ENCODE measurements around the gene MSH5.

MSH5 gene

GRCh38 chr6:31721351-31722020 lies 18.3 kb upstream of the MSH5 start, which contains the start of gene LY6G6C:
LY6G6C (minus strand) TSS chr6:31721746; CDS start chr6:31721679, 67 bp downstream.
- H3K4me1 Mint-ChIP-seq (ENCODE audit: low read depth): peaks cover 10% of the 10 kb centered on the region
- H3K36me3 Mint-ChIP-seq (ENCODE audit: low read depth): peaks cover 5% of the 10 kb centered on the region
- H3K27ac Mint-ChIP-seq: no peak within 1 kb of the TSS
- H3K4me3 Mint-ChIP-seq: no peak within 1 kb of the TSS
- H3K9me3 Mint-ChIP-seq: no peaks in the 10 kb centered on the region
- no peaks in the 10 kb centered on the region for H3K27me3 Mint-ChIP-seq (ENCODE audit: low read depth)

DNA sequence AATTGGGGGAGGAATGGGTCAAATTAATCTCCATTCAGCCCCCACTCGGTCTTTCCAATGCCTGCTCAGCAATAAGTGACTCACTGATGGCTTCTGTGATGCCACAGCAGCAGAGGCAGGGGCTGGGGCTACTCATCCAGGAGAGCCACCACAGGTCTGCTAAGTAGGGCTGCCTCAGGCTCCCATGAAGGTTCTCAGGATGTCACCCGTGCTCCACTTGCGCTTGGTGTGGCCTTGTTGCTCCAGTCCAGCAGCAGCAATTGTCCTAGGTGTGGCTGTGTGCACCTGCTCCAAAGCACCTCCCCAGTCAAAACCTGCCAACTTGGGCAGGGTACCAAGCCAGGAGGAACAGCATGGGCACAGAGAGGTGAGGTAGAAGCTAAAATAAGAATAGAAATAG lies 17.6 kb upstream of the MSH5 start:
- Mint-ChIP-seq H3K27ac (no peak overlapping the region), H3K9me3 (no peaks in the 10 kb centered on the region), H3K4me3 (no peak overlapping the region), H3K27me3 (ENCODE audit: low read depth) (no peaks in the 10 kb centered on the region), H3K4me1 (ENCODE audit: low read depth) (peaks cover 17% of the 10 kb centered on the region), H3K36me3 (ENCODE audit: low read depth) (peaks cover 10% of the 10 kb centered on the region)

- Mint-ChIP-seq H3K27me3 (ENCODE audit: low read depth) (no peaks in the 10 kb centered on the region), H3K9me3 (no peaks in the 10 kb centered on the region), H3K4me1 (ENCODE audit: low read depth) (peaks cover 24% of the 10 kb centered on the region), H3K36me3 (ENCODE audit: low read depth) (peaks cover 10% of the 10 kb centered on the region), H3K27ac (no peak within 1 kb of the TSS), H3K4me3 (no peak within 1 kb of the TSS)
Measured at GRCh38 chr6:31723245-31723979, 16.4 kb upstream of the MSH5 start, which contains the start of gene MPIG6B. MPIG6B (plus strand) TSS chr6:31723373; CDS start chr6:31723384, 11 bp downstream.

DNA sequence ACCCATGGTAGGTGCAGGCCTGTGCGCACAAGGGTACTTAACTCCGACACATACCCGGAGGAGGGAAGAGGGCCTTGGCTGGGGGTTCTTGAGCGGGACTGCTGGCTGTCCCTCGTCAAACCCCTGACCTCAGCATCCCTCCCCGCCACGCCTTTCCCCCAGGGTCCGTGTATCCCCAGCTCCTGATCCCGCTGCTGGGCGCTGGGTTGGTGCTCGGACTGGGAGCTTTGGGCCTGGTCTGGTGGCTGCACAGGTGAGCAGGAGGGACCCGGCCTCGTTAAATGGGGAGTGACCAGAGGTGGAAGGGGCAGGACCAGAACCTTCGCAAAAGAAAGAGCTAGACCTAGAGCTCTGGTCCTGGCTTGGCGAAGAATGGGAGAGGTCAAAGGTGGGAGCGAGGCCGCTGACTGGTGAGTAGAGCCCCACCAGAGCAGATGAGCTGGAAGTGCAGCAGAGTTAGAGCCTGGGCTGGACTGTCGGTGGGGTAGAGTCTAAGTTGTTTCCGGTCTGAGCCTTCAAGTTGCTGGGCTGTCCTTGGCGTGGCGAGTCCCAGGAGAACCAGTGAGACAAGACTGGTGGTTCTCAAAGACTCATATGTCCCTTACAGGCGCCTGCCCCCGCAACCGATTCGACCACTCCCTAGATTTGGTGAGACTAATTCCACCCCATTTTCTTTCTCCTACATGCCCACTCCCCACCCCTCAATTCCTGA lies 15.7 kb upstream of the MSH5 start:
- Mint-ChIP-seq H3K27me3 (ENCODE audit: low read depth) (no peaks in the 10 kb centered on the region), H3K9me3 (no peaks in the 10 kb centered on the region), H3K4me3 (no peak overlapping the region), H3K4me1 (ENCODE audit: low read depth) (peaks cover 25% of the 10 kb centered on the region), H3K27ac (no peak overlapping the region), H3K36me3 (ENCODE audit: low read depth) (peaks cover 10% of the 10 kb centered on the region)

DNA sequence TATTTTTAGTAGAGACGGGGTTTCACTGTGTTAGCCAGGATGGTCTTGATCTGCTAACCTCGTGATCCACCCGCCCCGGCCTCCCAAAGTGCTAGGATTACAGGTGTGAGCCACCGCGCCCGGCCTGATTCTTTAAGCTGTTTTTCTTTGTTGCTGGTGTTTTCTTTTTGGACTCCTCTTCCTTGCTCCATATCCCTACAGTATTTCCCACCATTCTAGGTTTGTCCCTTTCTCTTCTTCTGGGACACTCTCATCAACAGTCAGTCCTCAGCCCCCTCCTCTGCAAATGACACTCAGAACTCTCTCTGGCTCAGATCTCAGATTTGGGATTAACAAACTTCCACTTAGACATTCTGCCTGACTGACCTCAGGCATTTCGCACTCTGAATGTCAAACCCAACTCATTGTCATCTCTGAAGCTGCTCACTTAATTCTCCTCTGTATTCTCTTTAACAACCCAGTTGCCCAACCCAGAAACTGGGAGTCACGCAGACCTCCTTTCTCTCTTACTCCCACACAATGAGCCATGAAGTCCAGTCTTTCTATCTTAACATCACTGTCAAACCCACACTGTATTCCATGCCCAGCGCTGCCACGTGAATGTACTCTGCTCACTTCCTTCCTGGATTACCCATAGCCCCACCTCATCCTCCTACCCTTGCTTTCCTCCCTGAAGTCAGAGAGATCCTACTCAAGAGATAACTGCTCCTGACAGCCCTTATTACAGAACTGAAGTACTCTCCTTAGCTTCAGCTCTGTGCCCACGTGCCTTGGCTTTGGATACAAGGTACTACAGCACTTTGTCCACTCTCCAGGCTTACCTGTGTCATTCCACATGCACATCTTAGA lies 14.1 kb upstream of the MSH5 start:
- peaks cover 34% of the 10 kb centered on the region for H3K4me1 Mint-ChIP-seq (ENCODE audit: low read depth)
- H3K9me3 Mint-ChIP-seq: no peaks in the 10 kb centered on the region
- H3K27ac Mint-ChIP-seq: peak overlapping the region; percentile 10
- no peak overlapping the region for H3K4me3 Mint-ChIP-seq
- no peaks in the 10 kb centered on the region for H3K27me3 Mint-ChIP-seq (ENCODE audit: low read depth)
- peaks cover 20% of the 10 kb centered on the region for H3K36me3 Mint-ChIP-seq (ENCODE audit: low read depth)

DNA sequence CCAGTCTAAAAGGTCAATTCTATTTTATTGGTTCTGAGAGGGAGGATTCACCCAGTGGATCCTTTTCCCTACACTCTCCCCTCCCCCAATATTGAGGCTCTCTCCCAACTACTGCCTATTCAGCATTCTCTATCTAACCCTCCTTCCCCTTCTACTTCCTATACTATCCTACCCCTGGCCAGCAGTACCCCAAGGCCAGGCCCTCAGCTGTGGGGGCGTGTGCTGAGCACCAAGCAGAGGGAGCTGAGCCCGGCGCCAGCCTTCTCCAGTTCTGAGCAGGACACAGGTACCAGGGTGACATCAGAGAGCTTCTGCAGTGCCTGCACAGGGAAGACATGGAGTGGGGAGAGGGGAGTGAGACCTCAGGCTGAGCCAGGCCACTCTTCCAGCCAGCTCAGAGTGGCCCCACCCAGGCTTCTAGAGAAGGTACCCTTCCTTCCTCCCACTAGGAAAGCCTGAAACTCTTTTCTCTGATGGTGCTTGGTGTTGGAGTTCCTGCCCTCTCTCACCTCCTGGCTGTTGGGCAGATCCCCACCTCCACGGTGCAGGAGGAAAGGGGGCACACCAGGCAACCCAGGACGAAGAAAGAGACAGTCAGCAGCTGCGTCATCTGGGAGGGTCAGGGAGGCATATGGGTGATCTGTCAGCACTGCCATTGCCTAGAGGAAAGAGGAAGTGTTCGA lies 12.6 kb upstream of the MSH5 start:
- Mint-ChIP-seq H3K4me1 (ENCODE audit: low read depth) (peaks cover 36% of the 10 kb centered on the region), H3K36me3 (ENCODE audit: low read depth) (peaks cover 30% of the 10 kb centered on the region), H3K4me3 (peak overlapping the region; percentile 52), H3K27me3 (ENCODE audit: low read depth) (no peaks in the 10 kb centered on the region), H3K9me3 (no peaks in the 10 kb centered on the region), H3K27ac (peak overlapping the region; percentile 78)

DNA sequence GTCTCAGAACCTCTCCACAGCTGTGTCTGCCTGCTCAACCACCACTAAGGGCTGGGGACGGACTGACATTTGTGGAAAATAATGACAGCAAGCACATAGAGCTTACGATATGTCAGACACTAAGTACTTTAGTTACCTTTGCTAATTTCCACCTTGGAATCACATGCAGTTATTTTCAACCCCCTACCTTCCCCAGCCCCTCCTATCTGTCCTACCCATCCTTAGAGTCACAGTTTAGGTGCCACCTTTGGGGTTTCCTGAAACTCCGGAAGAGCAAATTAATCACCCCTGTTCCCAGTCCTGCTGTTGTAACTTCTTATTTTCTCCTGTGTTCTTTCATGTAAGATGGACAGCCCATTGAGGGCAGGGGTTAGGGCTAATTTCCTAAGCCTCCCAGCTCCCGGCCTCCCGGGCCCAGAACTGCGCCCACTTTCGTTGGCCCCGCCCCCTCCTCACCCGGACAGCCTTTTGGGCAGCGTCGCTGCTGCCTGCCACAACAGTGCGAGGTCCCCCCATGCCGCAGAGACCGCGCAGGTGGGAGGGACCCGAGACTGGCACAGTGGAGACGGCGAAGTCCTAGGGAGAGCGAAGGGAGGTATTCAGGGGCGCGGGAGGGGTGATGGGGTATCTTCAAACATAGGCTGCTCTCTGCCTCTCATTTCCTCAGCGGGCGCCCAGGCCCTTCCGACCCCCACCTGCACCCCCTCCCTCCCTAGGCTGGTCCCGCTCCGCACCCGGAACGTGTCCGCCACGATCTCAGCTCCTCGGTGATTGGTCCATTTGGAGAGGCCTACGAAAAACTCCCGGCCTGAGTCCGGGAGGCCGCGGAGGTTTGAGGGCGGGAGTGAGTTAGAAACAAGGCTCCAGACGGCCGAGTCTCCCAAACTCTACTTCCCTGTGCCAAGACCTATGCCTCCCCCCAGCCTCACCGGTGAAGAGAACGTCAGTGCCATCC lies 11.8 kb upstream of the MSH5 start:
- H3K27me3 Mint-ChIP-seq (ENCODE audit: low read depth): no peaks in the 10 kb centered on the region
- H3K27ac Mint-ChIP-seq: peak overlapping the region; percentile 78
- H3K4me3 Mint-ChIP-seq: peak overlapping the region; percentile 60
- peaks cover 37% of the 10 kb centered on the region for H3K4me1 Mint-ChIP-seq (ENCODE audit: low read depth)
- peaks cover 32% of the 10 kb centered on the region for H3K36me3 Mint-ChIP-seq (ENCODE audit: low read depth)
- no peaks in the 10 kb centered on the region for H3K9me3 Mint-ChIP-seq

GRCh38 chr6:31728767-31729514 lies 10.9 kb upstream of the MSH5 start, which contains the start of gene DDAH2:
DDAH2 (minus strand) TSS chr6:31729299; CDS start chr6:31729161, 138 bp downstream.
- peaks cover 40% of the 10 kb centered on the region for H3K36me3 Mint-ChIP-seq (ENCODE audit: low read depth)
- peak within 1 kb of the TSS; percentile 97 for H3K4me3 Mint-ChIP-seq
- no peaks in the 10 kb centered on the region for H3K27me3 Mint-ChIP-seq (ENCODE audit: low read depth)
- H3K9me3 Mint-ChIP-seq: no peaks in the 10 kb centered on the region
- H3K27ac Mint-ChIP-seq: peak within 1 kb of the TSS; percentile 86
- peaks cover 46% of the 10 kb centered on the region for H3K4me1 Mint-ChIP-seq (ENCODE audit: low read depth)

GRCh38 chr6:31729515-31729978 lies 10.3 kb upstream of the MSH5 start:
- peaks cover 44% of the 10 kb centered on the region for H3K36me3 Mint-ChIP-seq (ENCODE audit: low read depth)

DNA sequence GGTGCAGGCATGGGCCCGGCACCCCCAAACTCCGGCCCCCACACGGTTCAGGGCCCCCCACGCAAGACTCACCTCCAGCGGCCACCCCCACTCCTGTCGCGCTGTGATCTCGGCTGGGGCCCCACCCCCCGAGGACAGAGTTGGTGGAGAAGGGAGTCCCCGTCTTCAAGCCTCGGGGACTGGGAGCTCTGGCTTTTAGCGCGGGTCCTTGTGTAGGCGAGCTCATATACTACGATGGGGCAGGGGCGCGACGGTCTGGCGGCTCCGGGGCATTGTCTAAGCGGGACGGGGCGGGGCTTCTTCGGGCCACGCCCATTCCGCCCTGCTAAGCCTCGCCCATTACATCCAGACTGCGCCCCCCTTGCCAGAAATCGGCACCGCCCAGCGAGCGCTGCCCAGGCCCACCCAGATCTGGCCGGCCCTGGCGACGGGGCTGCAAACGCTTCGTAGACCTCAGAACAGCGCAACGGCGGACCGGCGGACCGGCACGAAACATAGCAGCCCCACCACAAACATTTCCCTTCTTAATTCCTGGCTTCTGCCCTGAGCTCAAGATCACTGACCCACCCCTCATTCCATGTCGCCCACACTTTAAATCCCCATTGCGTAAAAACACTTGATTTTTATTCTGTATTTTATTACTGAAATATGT lies 9.7 kb upstream of the MSH5 start:
- H3K27me3 Mint-ChIP-seq (ENCODE audit: low read depth): no peaks in the 10 kb centered on the region
- H3K36me3 Mint-ChIP-seq (ENCODE audit: low read depth): peaks cover 50% of the 10 kb centered on the region
- peak overlapping the region; percentile 76 for H3K27ac Mint-ChIP-seq
- H3K4me1 Mint-ChIP-seq (ENCODE audit: low read depth): peaks cover 49% of the 10 kb centered on the region
- H3K4me3 Mint-ChIP-seq: peak overlapping the region; percentile 97
- H3K9me3 Mint-ChIP-seq: no peaks in the 10 kb centered on the region

More at GRCh38 chr6:31729515-31729978, 10.3 kb upstream of the MSH5 start:
- Mint-ChIP-seq H3K27me3 (ENCODE audit: low read depth) (no peaks in the 10 kb centered on the region), H3K9me3 (no peaks in the 10 kb centered on the region), H3K4me1 (ENCODE audit: low read depth) (peaks cover 49% of the 10 kb centered on the region), H3K4me3 (peak overlapping the region; percentile 97), H3K27ac (peak overlapping the region; percentile 86)

DNA sequence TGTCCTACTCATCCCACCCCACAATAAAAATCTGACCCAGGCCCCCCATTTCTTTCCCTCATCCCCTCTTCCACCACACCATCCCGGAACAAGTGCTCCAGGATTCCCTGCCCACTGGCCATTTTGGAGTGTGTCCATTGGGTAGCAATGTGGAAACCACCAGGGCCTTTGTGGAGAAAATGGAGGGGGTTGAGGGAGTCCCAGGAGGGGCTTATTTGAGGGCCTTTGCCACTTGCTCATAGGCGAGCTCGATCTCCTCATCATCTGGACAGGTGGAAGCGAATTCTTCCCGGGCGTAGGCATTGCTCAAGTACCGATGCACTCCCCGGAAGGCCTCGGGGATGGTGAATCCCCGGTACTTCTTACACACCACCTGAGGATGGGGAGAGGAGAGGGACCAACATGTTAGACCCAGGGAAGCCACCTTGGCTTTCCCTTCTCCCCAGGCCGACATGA lies 9.1 kb upstream of the MSH5 start:
- H3K27me3 Mint-ChIP-seq (ENCODE audit: low read depth): no peaks in the 10 kb centered on the region
- peaks cover 52% of the 10 kb centered on the region for H3K36me3 Mint-ChIP-seq (ENCODE audit: low read depth)
- no peaks in the 10 kb centered on the region for H3K9me3 Mint-ChIP-seq
- peaks cover 47% of the 10 kb centered on the region for H3K4me1 Mint-ChIP-seq (ENCODE audit: low read depth)
- peak overlapping the region; percentile 76 for H3K27ac Mint-ChIP-seq
- H3K4me3 Mint-ChIP-seq: peak overlapping the region; percentile 97

Data from T-helper 1 cell treated with Interleukin-12 subunit alpha and Interleukin-12 subunit beta and Interleukin-4 antibody, amounts not matched to agents 30 μg/mL and 1 μg/mL, for 36 hours (primary cell).